Measurements from ENCODE around the gene CDH9.

- TF ChIP-seq POLR2A (IDR thresholded peaks at IDR 0.05) (no peak), CTCF (IDR thresholded peaks at IDR 0.05) (no peak)
Observed at GRCh38 chr5:26889815-26890214, 148.6 kb downstream of the CDH9 start.
